ENCODE measurements around the gene RALGAPA2. TPM values are rescaled to one million over a fixed set of nuclear protein-coding genes. Genes with fewer than 3 reads are reported as not detected.

Gene RALGAPA2
- total and polyA plus RNA-seq, 2 donors from 2014 or later: 5.9 to 66.7 TPM

DNA sequence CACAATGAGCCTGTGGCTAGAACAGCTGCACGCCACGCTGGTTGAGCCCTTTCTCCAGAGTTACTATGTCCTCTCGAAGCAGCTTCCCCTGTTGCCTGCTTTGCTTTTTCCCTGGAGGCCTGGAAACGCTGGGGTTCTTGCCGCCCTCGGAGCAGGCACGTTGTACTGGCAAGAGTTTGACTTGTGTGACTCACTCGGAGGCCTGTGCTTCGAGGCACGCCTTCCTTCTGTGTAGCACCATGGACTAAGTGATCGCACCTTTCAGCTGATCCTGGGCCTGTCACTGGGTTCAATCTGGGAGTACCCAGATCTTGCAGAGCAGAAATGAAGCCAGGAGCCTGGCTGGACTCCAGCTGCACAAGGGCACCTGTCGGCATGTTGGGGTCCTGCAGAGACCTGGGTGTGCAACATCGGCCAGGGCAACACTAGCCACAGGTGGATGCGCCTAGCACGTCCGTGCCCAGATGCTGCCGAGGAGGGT is 339.3 kb downstream of the RALGAPA2 start:
- Histone ChIP-seq H3K9me3 (ENCODE audit: control insufficient read depth in 2 of 3, insufficient read depth in 1 of 3, low read length in 3 of 3) (no peaks in the 10 kb centered on the region), H3K9ac (ENCODE audit: low read length in 3 of 3) (no peak overlapping the region), H3K4me3 (ENCODE audit: low read length in 3 of 3) (no peak overlapping the region), H3K36me3 (ENCODE audit: control insufficient read depth in 2 of 3, insufficient read depth in 3 of 3, low read length in 3 of 3) (no peaks in the 10 kb centered on the region), H3K4me1 (ENCODE audit: control insufficient read depth in 2 of 3, insufficient read depth in 2 of 3, low read depth in 1 of 3, low read length in 3 of 3) (peaks cover 0 to 8% (median 0%) of the 10 kb centered on the region in 3 donors), H3K27me3 (ENCODE audit: control insufficient read depth, insufficient read depth, low read length) (peaks cover 40% of the 10 kb centered on the region), H3K27ac (ENCODE audit: low read depth in 2 of 2, low read length in 2 of 2) (no peak overlapping the region)
- DNase-seq (no peak), FAIRE-seq (no peak)
- intact Hi-C loops (cut with DNase I): loop anchor here (10.0 kb wide), 1 partner anchor 62 kb away; no protein-coding TSS in a partner anchor
- TF ChIP-seq, protein P1, sequence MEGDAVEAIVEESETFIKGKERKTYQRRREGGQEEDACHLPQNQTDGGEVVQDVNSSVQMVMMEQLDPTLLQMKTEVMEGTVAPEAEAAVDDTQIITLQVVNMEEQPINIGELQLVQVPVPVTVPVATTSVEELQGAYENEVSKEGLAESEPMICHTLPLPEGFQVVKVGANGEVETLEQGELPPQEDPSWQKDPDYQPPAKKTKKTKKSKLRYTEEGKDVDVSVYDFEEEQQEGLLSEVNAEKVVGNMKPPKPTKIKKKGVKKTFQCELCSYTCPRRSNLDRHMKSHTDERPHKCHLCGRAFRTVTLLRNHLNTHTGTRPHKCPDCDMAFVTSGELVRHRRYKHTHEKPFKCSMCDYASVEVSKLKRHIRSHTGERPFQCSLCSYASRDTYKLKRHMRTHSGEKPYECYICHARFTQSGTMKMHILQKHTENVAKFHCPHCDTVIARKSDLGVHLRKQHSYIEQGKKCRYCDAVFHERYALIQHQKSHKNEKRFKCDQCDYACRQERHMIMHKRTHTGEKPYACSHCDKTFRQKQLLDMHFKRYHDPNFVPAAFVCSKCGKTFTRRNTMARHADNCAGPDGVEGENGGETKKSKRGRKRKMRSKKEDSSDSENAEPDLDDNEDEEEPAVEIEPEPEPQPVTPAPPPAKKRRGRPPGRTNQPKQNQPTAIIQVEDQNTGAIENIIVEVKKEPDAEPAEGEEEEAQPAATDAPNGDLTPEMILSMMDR (IDR thresholded peaks at IDR 0.05; ENCODE audit: borderline replicate concordance, extremely low read depth, insufficient read depth): no peak

DNA sequence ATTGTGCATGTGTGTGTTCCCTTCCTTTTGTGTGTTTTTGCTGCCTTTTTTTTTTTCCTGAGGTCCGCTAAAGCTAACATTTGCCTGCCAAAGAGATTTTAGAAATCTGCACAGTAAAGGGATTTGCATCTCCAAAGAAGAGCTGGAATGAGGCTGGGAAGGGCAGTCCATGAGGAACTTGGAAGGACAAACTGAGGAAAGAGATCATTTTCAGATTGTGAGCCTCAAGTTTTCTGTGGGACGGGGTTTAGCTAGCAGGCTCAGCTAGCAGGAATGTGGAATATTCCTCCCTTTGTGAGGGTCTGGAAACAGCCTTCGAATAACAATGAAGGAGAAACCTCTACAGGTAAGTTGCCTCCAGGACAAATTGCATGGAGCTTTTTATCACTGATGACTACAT is 340.8 kb downstream of the RALGAPA2 start:
- Histone ChIP-seq H3K27ac (ENCODE audit: low read depth in 2 of 2, low read length in 2 of 2) (no peak overlapping the region), H3K4me1 (ENCODE audit: control insufficient read depth in 2 of 3, insufficient read depth in 2 of 3, low read depth in 1 of 3, low read length in 3 of 3) (peaks cover 0 to 8% (median 0%) of the 10 kb centered on the region in 3 donors), H3K27me3 (ENCODE audit: control insufficient read depth, insufficient read depth, low read length) (peaks cover 40% of the 10 kb centered on the region), H3K9ac (ENCODE audit: low read length in 3 of 3) (no peak overlapping the region), H3K36me3 (ENCODE audit: control insufficient read depth in 2 of 3, insufficient read depth in 3 of 3, low read length in 3 of 3) (no peaks in the 10 kb centered on the region), H3K9me3 (ENCODE audit: control insufficient read depth in 2 of 3, insufficient read depth in 1 of 3, low read length in 3 of 3) (no peaks in the 10 kb centered on the region), H3K4me3 (ENCODE audit: low read length in 3 of 3) (no peak overlapping the region)
- DNase-seq (no peak), FAIRE-seq (no peak)
- TF ChIP-seq, protein P1 (IDR thresholded peaks at IDR 0.05; ENCODE audit: borderline replicate concordance, extremely low read depth, insufficient read depth): no peak
- intact Hi-C loops (cut with DNase I): loop anchor here (10.0 kb wide), 1 partner anchor 63 kb away; no protein-coding TSS in a partner anchor

DNA sequence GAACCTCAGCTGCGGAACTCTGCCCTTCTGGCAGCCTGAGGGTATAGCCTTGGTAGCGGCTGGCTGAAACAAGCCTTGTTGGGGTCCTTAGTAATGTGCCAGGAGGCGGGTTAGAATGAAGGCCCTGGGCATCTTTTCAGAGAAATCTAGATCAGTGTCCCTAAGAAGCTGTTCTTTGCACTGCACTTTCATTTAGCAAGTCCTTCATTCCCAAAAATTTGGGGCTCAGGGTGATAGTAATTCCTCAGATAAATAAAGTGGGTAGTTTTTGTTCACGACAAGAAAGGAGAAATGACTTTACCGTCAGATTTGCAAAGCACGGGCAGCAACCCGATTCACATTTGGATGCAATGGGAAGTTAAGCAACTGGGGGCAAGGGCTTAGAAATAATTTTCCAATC is 341.4 kb downstream of the RALGAPA2 start:
- Histone ChIP-seq H3K36me3 (ENCODE audit: control insufficient read depth in 2 of 3, insufficient read depth in 3 of 3, low read length in 3 of 3) (no peaks in the 10 kb centered on the region), H3K9ac (ENCODE audit: low read length in 3 of 3) (no peak overlapping the region), H3K27ac (ENCODE audit: low read depth in 2 of 2, low read length in 2 of 2) (no peak overlapping the region), H3K4me1 (ENCODE audit: control insufficient read depth in 2 of 3, insufficient read depth in 2 of 3, low read depth in 1 of 3, low read length in 3 of 3) (peaks cover 0 to 8% (median 0%) of the 10 kb centered on the region in 3 donors), H3K4me3 (ENCODE audit: low read length in 3 of 3) (no peak overlapping the region), H3K9me3 (ENCODE audit: control insufficient read depth in 2 of 3, insufficient read depth in 1 of 3, low read length in 3 of 3) (no peaks in the 10 kb centered on the region), H3K27me3 (ENCODE audit: control insufficient read depth, insufficient read depth, low read length) (peaks cover 44% of the 10 kb centered on the region)
- FAIRE-seq (no peak), DNase-seq (no peak)
- intact Hi-C loops (cut with DNase I): loop anchor here (10.0 kb wide), 1 partner anchor 64 kb away; no protein-coding TSS in a partner anchor
- TF ChIP-seq, protein P1 (IDR thresholded peaks at IDR 0.05; ENCODE audit: borderline replicate concordance, extremely low read depth, insufficient read depth): no peak

All from kidney (tissue), 14 donors.